Hindlimb muscle (tissue), 1 donor: Measurements from ENCODE around the gene ST3GAL3. TPM values are rescaled to one million over a fixed set of nuclear protein-coding genes. Genes with fewer than 3 reads are reported as not detected.
A peak's percentile ranks its signal among the peaks of the same experiment; 100 is the strongest.

Experiments used
- DNase-seq: peaks from one replicate; pipeline ENCODE4 v3.0.0-alpha.2; 2013
- polyA plus RNA-seq: library from polyadenylated mRNA; unstranded; fragments of 120-200 nt; gene quantifications from one replicate; pipeline ENCODE4 v1.2.1, GENCODE V29; 2013; ENCODE audit not compliant: insufficient read length

ST3GAL3 gene
- polyA plus RNA-seq, 1 donor, result 36.4 TPM

- peak; percentile 96 for DNase-seq
These were observed 239.1 kb downstream of the ST3GAL3 start, which contains the start of gene IPO13 for GRCh38 chr1:43946236-43947060. IPO13 (plus strand) TSS chr1:43946950; CDS start chr1:43947601, 651 bp downstream.

GRCh38 chr1:43947061-43947873 lies 239.9 kb downstream of the ST3GAL3 start:
- DNase-seq, result no peak

DNA sequence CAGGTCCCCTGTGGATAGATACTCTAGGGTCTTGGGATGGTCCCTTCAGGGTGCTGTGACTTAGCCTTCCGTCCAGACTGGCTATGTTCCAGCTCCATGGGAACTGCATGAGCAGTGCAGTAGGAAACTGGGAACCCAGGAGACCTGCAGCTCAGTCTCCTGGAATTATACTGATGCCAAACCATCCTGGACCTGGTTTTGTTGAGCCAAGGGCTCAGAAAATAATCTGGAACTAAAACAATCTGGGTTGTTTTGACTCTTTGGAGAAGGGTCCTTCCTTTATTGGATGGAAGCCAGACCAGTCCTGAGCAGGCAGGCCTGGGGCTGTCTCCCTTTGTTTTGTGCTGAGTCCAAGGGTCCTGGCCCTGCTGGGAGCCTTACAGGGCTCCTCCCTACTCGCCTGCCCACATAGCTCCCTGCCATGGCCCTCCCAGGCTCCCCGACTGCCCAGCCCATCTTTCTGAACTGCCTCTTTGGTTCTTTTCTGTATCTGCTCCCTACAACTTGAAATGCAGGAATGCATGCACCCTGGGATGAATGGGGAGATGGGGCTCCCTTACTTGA lies 240.6 kb downstream of the ST3GAL3 start:
- DNase-seq, result no peak

DNA sequence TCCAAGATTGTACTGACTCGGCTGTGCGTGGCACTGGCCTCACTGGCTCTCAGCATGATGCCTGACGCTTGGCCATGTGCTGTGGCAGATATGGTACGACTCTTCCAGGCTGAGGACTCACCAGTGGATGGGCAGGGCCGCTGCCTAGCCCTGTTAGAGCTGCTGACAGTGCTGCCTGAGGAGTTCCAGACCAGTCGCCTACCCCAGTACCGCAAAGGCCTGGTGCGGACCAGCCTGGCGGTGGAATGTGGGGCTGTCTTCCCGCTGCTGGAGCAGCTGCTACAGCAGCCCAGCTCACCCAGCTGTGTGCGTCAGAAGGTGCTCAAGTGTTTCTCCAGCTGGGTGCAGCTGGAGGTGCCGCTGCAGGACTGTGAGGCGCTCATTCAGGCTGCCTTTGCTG lies 242.3 kb downstream of the ST3GAL3 start:
- no peak for DNase-seq

- no peak for DNase-seq
These were observed 244.0 kb downstream of the ST3GAL3 start for GRCh38 chr1:43951021-43951985.

- no peak for DNase-seq
These were observed 245.5 kb downstream of the ST3GAL3 start for GRCh38 chr1:43952731-43953346.

DNA sequence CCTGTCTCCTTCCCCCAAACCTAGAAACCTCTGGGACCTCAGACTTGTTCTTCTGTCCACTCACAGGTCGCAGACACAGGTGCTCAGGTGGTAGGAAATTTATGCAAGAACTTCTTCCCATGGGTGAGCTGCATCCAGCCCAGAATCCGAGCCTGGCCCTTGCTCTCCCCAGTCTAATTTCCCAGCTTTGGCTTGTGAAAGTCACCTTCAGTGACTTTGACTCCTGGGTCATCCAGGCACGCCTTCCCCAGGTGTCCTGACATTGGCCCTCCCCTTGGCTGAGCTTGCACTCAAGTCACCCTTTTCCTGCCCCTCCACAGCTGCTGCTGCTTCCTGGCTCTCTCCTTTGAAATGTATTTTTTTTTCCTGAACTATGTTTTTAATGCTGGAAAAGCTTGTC lies 246.0 kb downstream of the ST3GAL3 start:
- DNase-seq, result no peak

- no peak for DNase-seq
These were observed 246.7 kb downstream of the ST3GAL3 start for GRCh38 chr1:43954036-43954435.

- no peak for DNase-seq
These were observed 248.9 kb downstream of the ST3GAL3 start for GRCh38 chr1:43956234-43956633.

GRCh38 chr1:43957407-43958040 lies 250.2 kb downstream of the ST3GAL3 start:
- DNase-seq, result no peak

- no peak for DNase-seq
These were observed 251.3 kb downstream of the ST3GAL3 start for GRCh38 chr1:43958351-43959255.

DNA sequence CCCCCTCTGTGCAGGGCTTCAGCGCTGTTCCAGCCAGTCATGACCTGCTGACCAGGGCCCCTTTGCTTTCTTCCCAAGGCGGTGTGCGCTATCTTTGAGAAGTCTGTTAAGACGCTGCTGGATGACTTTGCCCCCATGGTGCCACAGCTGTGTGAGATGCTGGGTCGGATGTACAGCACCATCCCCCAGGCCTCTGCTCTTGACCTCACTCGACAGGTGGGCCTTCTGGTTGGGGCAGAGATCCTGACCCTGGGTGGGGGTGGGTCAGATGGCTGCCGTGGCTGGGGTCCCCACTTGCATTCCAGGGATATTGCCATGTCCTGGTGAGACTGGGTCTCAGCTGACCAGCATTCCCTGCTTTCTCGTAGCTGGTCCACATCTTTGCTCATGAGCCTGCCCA lies 253.5 kb downstream of the ST3GAL3 start:
- DNase-seq, result no peak

GRCh38 chr1:43961692-43962091 lies 254.4 kb downstream of the ST3GAL3 start:
- DNase-seq, result no peak

DNA sequence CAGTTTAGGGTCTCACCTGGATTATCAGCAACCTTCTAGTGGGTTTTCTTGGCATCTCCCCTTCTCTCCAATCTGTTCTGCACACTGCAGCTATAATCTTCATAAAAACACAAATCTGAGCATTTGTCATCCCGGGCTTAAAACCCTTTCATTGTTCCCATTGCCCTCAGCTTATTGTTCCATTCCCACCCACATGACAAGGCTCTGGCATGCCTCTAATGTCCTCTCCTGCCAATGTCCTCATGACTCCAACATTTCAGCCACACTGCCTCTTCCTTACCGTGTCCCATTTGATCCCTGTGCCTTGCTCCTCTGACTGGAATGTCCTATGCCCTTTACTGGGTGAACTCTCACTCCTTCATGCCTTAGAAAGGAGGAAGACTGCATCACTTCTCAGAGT lies 255.0 kb downstream of the ST3GAL3 start:
- no peak for DNase-seq

- DNase-seq, result no peak
These were observed 255.7 kb downstream of the ST3GAL3 start for GRCh38 chr1:43963006-43963405.

DNA sequence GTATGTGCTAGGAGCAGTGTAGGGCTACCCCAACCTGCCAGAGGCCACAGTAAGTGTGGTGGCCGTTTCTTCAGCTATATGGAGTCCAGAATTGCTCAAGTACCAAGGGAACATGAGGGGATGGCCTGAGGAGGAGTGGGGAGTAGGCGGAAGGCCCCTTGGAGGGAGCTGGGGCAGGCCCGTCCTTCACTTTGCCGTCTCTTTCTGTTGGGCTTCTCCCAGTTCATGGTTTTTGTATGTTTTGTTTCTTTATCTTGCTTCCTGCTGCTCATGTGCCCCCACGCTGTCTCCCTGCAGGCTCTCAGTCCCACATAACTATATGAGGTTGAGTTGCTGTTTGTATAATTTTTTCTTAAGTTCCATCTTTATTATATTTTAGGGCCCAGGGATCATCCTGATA lies 256.6 kb downstream of the ST3GAL3 start:
- DNase-seq, result no peak

GRCh38 chr1:43965316-43965715 lies 258.0 kb downstream of the ST3GAL3 start:
- DNase-seq, result no peak

DNA sequence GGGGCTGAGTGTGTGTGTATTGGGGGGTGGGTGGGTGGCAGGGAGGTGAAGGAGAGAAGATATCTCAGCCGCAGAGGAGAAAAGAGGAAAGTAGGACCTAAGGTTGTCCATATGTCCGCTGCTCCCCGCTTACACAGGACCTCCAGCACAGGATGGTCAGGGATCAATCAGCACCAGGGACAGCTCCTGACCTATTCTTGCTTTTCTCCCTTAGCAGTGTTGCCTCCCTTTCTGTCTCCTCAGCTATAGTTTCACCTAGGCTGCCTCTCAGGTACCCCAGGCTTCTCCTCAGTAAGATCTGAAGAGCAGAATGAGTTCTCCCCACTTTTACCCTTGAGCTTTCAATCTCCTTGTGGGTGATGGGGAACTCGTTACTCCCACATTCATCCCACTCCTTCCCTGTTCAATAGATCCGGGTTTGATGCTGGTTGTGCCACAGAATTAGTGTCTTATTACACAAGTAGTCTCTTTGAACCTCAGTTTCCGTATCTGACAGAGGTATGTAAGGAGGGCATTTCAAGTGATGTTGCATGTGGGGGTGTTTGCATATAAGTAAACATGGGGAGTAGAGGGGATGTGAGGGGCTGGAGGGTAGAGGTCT lies 261.1 kb downstream of the ST3GAL3 start:
- no peak for DNase-seq

GRCh38 chr1:43969416-43969745 lies 262.0 kb downstream of the ST3GAL3 start:
- DNase-seq, result no peak
